Caco-2 (cell line): ENCODE measurements around the gene PAPPA. TPM values are rescaled to one million over a fixed set of nuclear protein-coding genes. Genes with fewer than 3 reads are reported as not detected.
A peak's percentile ranks its signal among the peaks of the same experiment; 100 is the strongest.

Source experiments
- BruUV-seq: library from RNA; stranded (reverse); fragments of 400-500 nt; replicated peaks from 2 replicates; lab custom pipeline; 2021; lab: Mats Ljungman, UMichigan
- CTCF ChIA-PET: fragments of 300-600 bp; sonication (Branson Sonifier 250); formaldehyde crosslinking; loops from one replicate; lab custom pipeline; 2022; ENCODE audit warnings: antibody characterized with exemption; lab: Charles Lee
- POLR2A ChIA-PET: fragments of 300-600 bp; sonication (Branson Sonifier 250); formaldehyde crosslinking; loops from one replicate; lab custom pipeline; 2022; ENCODE audit warnings: antibody characterized with exemption; lab: Charles Lee
- DNase-seq, 2 experiments: peaks; one replicate each; pipeline versions ENCODE4 v3.0.0 to v3.0.0-alpha.2; 2020 to 2022
- H3K27me3 ChIP-seq: replicated peaks from 2 replicates; pipeline ENCODE4 v1.6.0; 2011; ENCODE audit warnings: low read length; ENCODE audit not compliant: control insufficient read depth, insufficient read depth
- H3K36me3 ChIP-seq: 2 replicates; pipeline ENCODE4 v1.5.1; 2011; ENCODE audit warnings: low read length; ENCODE audit not compliant: control insufficient read depth, insufficient read depth
- H3K4me1 ChIP-seq: fragments of 250-450 bp; sonication (Bioruptor Pico); 2 replicates; pipeline ENCODE4 v1.5.1; 2020; ENCODE audit warnings: mild to moderate bottlenecking
- H3K4me3 ChIP-seq: 2 replicates; pipeline ENCODE4 v1.5.1; 2011; ENCODE audit warnings: low read depth, mild to moderate bottlenecking, control low read depth, low read length
- H3K9me3 ChIP-seq: fragments of 250-450 bp; sonication (Bioruptor Pico); 2 replicates; pipeline ENCODE4 v1.5.1; 2020; ENCODE audit warnings: mild to moderate bottlenecking, moderate library complexity
- H3K27ac Mint-ChIP-seq: one replicate; pipeline ENCODE4 v1.8.0; 2022; ENCODE audit warnings: mixed read lengths; ENCODE audit not compliant: unreplicated experiment
- H3K27me3 Mint-ChIP-seq: one replicate; pipeline ENCODE4 v1.8.0; 2022; ENCODE audit warnings: mixed read lengths; ENCODE audit not compliant: insufficient read depth, unreplicated experiment
- H3K36me3 Mint-ChIP-seq: one replicate; pipeline ENCODE4 v1.8.0; 2022; ENCODE audit warnings: mild to moderate bottlenecking, mixed read lengths; ENCODE audit not compliant: insufficient read depth, unreplicated experiment
- H3K4me1 Mint-ChIP-seq: one replicate; pipeline ENCODE4 v1.8.0; 2022; ENCODE audit warnings: low read depth, mixed read lengths; ENCODE audit not compliant: unreplicated experiment
- H3K4me3 Mint-ChIP-seq: one replicate; pipeline ENCODE4 v1.8.0; 2022; ENCODE audit warnings: mild to moderate bottlenecking, moderate library complexity, mixed read lengths; ENCODE audit not compliant: unreplicated experiment
- H3K9me3 Mint-ChIP-seq: one replicate; pipeline ENCODE4 v1.8.0; 2022; ENCODE audit warnings: mixed read lengths; ENCODE audit not compliant: unreplicated experiment
- intact Hi-C: fragments of 100-400 bp; cut with micrococcal nuclease; formaldehyde crosslinking; loops from one replicate; pipeline ENCODE4 v1.10.0; 2022; ENCODE audit not compliant: unreplicated experiment
- total RNA-seq: library from RNA; stranded (reverse); gene quantifications from 2 replicates; pipeline ENCODE4 v1.2.3, GENCODE V29; 2022
- TF ChIP-seq, protein P1 (sequence below), 2 experiments: fragments of 200-600 bp in 1 of 2; IDR thresholded peaks; 1 replicate in 1 of 2; 2 replicates in 1 of 2; pipeline versions ENCODE4 v1.5.1 to v1.8.0; 2011 to 2022; ENCODE audit warnings: antibody characterized with exemption in 1 of 2, control low read depth in 1 of 2, inconsistent platforms in 1 of 2, low read depth in 1 of 2, low read length in 1 of 2, mild to moderate bottlenecking in 1 of 2, moderate library complexity in 1 of 2; ENCODE audit not compliant: insufficient read depth in 1 of 2, severe bottlenecking in 1 of 2, unreplicated experiment in 1 of 2

Gene PAPPA
- total RNA-seq, 1 experiment from 2014 or later, result not detected

DNA sequence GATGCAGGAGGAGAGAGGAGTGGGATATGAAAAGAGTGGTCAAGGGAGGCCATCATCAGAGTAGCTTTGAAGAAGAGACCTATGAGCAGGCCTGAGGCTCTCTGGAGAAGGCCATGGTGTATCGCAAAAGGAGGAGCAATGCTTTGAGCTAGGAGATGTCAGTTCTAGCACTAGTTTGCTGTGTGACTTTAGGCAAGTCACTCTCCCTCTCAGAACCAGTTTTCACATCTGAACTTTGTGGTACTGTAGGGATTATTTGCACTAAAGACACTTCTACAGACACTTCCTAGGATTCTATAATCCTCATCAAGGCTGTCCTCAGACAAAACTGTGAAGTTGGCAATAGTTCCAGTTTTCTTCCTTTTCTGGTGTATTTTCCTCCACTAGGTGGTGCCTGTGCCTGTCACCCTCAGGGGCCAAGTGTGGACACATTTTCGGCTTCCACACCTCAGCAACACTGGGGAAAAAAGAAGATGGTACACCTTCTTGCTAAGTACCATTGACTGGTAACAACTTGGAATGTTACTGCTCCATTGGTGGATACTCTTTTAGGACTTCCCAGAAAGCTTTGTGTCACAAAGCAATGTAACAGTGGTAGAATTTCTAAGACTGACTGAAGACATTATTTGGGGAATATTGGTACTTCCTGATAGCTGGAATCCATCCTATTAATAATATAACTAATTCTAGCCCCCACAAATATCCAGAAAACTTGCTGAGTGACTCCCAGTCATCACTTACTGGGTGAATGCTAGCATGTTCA is 9.9 kb downstream of the PAPPA start:
- intact Hi-C loops, result loop anchor here (1.0 to 10.0 kb wide), 3 partner anchors 171 to 471 kb away; no protein-coding TSS in a partner anchor

DNA sequence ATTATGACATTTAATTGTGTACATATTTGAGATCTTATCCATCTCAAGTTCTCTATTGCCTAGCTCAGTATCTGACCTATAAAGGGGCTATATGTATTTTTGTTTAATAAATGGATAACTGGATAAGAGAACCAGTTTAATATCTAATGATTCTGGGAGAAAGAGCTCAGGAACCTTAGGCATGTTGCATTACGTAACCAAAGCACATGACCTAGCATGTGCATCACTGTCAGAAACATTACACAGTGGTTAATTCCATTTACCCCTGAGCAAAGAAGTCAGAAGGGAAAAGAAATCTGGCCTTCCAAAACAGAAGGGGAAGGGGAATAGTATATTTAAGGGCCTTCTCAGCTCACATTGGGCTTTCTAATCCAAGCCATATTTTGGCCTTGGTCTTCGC is 12.3 kb downstream of the PAPPA start:
- no TSS peak for BruUV-seq
- Histone ChIP-seq H3K9me3 (no peaks in the 10 kb centered on the region), H3K4me1 (no peaks in the 10 kb centered on the region), H3K27me3 (no peaks in the 10 kb centered on the region), H3K36me3 (no peaks in the 10 kb centered on the region), H3K4me3 (no peak overlapping the region)
- H3K27me3 Mint-ChIP-seq, result peaks cover 12% of the 10 kb centered on the region
- TF ChIP-seq, protein P1, sequence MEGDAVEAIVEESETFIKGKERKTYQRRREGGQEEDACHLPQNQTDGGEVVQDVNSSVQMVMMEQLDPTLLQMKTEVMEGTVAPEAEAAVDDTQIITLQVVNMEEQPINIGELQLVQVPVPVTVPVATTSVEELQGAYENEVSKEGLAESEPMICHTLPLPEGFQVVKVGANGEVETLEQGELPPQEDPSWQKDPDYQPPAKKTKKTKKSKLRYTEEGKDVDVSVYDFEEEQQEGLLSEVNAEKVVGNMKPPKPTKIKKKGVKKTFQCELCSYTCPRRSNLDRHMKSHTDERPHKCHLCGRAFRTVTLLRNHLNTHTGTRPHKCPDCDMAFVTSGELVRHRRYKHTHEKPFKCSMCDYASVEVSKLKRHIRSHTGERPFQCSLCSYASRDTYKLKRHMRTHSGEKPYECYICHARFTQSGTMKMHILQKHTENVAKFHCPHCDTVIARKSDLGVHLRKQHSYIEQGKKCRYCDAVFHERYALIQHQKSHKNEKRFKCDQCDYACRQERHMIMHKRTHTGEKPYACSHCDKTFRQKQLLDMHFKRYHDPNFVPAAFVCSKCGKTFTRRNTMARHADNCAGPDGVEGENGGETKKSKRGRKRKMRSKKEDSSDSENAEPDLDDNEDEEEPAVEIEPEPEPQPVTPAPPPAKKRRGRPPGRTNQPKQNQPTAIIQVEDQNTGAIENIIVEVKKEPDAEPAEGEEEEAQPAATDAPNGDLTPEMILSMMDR (IDR thresholded peaks at IDR 0.05; ENCODE audit: insufficient read depth in 1 of 2, low read depth in 1 of 2, low read length in 1 of 2, severe bottlenecking in 1 of 2, unreplicated experiment in 1 of 2), result no peak
- H3K4me1 Mint-ChIP-seq, result no peaks in the 10 kb centered on the region
- no peak overlapping the region for H3K4me3 Mint-ChIP-seq
- no peak for DNase-seq
- H3K9me3 Mint-ChIP-seq, result no peaks in the 10 kb centered on the region
- intact Hi-C loops, result loop anchor here (10.0 kb wide), 1 partner anchor 169 kb away; no protein-coding TSS in a partner anchor
- ChIA-PET CTCF (no interaction called here), POLR2A (no interaction called here)
- no peaks in the 10 kb centered on the region for H3K36me3 Mint-ChIP-seq
- H3K27ac Mint-ChIP-seq, result no peak overlapping the region

More for the DNA sequence above, 9.9 kb downstream of the PAPPA start:
- Histone ChIP-seq H3K36me3 (no peaks in the 10 kb centered on the region), H3K9me3 (no peaks in the 10 kb centered on the region), H3K4me3 (no peak overlapping the region), H3K4me1 (no peaks in the 10 kb centered on the region), H3K27me3 (no peaks in the 10 kb centered on the region)
- Mint-ChIP-seq H3K4me3 (no peak overlapping the region), H3K36me3 (no peaks in the 10 kb centered on the region), H3K4me1 (no peaks in the 10 kb centered on the region), H3K9me3 (no peaks in the 10 kb centered on the region), H3K27me3 (peaks cover 16% of the 10 kb centered on the region), H3K27ac (no peak overlapping the region)
- TF ChIP-seq, protein P1 (IDR thresholded peaks at IDR 0.05; ENCODE audit: insufficient read depth in 1 of 2, low read depth in 1 of 2, low read length in 1 of 2, severe bottlenecking in 1 of 2, unreplicated experiment in 1 of 2), result peak; percentile 54 to 64
- ChIA-PET POLR2A (interaction anchor here (0.6 kb wide), 1 partner anchor 17 kb away, joined by 4 read pairs; no protein-coding TSS in a partner anchor), CTCF (no interaction called here)
- peak in 1 of 2 experiments; percentile 17 for DNase-seq
- no TSS peak for BruUV-seq

GRCh38 chr9:116166713-116167112 is 13.1 kb downstream of the PAPPA start:
- Histone ChIP-seq H3K9me3 (no peaks in the 10 kb centered on the region), H3K4me3 (no peak overlapping the region), H3K27me3 (no peaks in the 10 kb centered on the region), H3K4me1 (no peaks in the 10 kb centered on the region), H3K36me3 (no peaks in the 10 kb centered on the region)
- no peak overlapping the region for H3K27ac Mint-ChIP-seq
- H3K27me3 Mint-ChIP-seq, result peaks cover 5% of the 10 kb centered on the region
- no peaks in the 10 kb centered on the region for H3K4me1 Mint-ChIP-seq
- H3K4me3 Mint-ChIP-seq, result no peak overlapping the region
- no TSS peak for BruUV-seq
- intact Hi-C loops, result loop anchor here (10.0 kb wide), 1 partner anchor 168 kb away; no protein-coding TSS in a partner anchor
- ChIA-PET CTCF (no interaction called here), POLR2A (no interaction called here)
- TF ChIP-seq, protein P1 (IDR thresholded peaks at IDR 0.05; ENCODE audit: insufficient read depth in 1 of 2, low read depth in 1 of 2, low read length in 1 of 2, severe bottlenecking in 1 of 2, unreplicated experiment in 1 of 2), result peak in 1 of 2 experiments; percentile 23
- H3K36me3 Mint-ChIP-seq, result no peaks in the 10 kb centered on the region
- H3K9me3 Mint-ChIP-seq, result no peaks in the 10 kb centered on the region
- DNase-seq, result no peak
